Panc1 (cell line): ENCODE results near the gene APOBEC3B.

Experiments
- CTCF ChIP-seq: fragments of 450-650 bp; IDR thresholded peaks from 2 replicates; pipeline ENCODE4 v1.5.1; 2017; ENCODE audit warnings: mild to moderate bottlenecking
- POLR2AphosphoS5 ChIP-seq: IDR thresholded peaks from 2 replicates; pipeline ENCODE4 v1.6.1; 2012; ENCODE audit warnings: mild to moderate bottlenecking, low read depth, low read length, moderate library complexity
- TF ChIP-seq, protein P1 (sequence below), 2 experiments: IDR thresholded peaks; 2 replicates each; pipeline ENCODE4 v1.6.1; 2011 to 2012; ENCODE audit warnings: low read depth in 2 of 2, control low read depth in 1 of 2, low read length in 1 of 2, mild to moderate bottlenecking in 1 of 2, moderate library complexity in 1 of 2; ENCODE audit not compliant: insufficient read depth in 1 of 2

- TF ChIP-seq CTCF: no peak
- no peak for TF ChIP-seq POLR2AphosphoS5
- TF ChIP-seq, protein P1, sequence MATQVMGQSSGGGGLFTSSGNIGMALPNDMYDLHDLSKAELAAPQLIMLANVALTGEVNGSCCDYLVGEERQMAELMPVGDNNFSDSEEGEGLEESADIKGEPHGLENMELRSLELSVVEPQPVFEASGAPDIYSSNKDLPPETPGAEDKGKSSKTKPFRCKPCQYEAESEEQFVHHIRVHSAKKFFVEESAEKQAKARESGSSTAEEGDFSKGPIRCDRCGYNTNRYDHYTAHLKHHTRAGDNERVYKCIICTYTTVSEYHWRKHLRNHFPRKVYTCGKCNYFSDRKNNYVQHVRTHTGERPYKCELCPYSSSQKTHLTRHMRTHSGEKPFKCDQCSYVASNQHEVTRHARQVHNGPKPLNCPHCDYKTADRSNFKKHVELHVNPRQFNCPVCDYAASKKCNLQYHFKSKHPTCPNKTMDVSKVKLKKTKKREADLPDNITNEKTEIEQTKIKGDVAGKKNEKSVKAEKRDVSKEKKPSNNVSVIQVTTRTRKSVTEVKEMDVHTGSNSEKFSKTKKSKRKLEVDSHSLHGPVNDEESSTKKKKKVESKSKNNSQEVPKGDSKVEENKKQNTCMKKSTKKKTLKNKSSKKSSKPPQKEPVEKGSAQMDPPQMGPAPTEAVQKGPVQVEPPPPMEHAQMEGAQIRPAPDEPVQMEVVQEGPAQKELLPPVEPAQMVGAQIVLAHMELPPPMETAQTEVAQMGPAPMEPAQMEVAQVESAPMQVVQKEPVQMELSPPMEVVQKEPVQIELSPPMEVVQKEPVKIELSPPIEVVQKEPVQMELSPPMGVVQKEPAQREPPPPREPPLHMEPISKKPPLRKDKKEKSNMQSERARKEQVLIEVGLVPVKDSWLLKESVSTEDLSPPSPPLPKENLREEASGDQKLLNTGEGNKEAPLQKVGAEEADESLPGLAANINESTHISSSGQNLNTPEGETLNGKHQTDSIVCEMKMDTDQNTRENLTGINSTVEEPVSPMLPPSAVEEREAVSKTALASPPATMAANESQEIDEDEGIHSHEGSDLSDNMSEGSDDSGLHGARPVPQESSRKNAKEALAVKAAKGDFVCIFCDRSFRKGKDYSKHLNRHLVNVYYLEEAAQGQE (IDR thresholded peaks at IDR 0.05; ENCODE audit: insufficient read depth in 1 of 2, low read depth in 2 of 2, low read length in 1 of 2): no peak
Measured at GRCh38 chr22:38997518-38997917, 15.4 kb downstream of the APOBEC3B start.
